ENCODE data around the gene GFAP.

Gene GFAP

DNA sequence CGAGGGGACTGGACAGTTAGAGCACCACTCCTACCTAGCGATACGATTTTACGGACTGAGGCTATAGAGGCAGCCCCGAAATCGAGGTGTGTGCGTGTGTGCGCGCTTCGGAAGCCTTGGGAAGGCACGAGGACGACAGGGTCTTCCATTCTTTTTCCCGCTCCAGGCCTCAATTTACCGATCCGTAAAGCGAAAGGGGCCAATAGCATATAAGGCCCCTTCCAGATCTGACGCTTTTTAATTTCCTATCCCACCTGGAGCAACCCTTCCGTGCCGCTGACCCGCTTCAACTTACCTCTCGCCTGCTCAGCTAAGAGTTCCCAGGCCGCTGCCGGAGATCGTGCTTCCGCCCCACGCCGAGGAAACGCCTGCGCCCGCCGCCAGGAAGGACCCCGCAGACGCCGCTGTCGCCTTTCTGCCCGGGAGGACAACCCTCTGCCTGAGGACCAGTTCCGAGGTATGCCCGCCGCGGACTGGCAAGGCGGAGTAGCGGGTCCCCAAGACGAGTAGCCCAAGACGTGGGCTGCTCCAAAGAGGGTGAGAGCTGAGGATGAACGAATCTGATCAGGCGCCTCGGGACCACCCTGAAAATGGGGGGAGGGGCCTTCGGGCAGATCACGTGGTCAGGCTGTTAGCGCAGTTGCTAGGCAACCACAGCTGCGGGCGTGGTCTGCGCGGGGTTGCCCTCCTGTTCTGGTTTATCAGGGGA lies 16.1 kb downstream of the GFAP start, which contains the start of gene EFTUD2:
TSS of gene EFTUD2 (minus strand) at position 372 of the 709 bp plus-strand sequence. CDS start 4,924 bp downstream, outside the sequence.
- peak; percentile 86 for DNase-seq

DNA sequence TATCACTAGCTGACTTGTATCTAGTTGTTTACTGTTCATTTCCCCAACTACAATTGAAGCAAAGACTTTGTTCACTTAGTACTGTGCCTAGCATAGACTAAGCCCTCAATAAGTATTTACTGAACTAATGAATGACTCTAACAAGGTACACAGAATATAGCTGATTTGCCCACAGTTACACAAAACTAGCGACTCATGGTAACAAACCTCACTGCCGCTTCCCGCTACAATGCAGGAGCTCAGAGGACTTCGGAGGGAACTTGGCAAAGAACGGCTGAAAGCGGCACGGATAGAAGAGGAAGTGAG lies 16.6 kb downstream of the GFAP start:
- DNase-seq = peak; percentile 36

DNA sequence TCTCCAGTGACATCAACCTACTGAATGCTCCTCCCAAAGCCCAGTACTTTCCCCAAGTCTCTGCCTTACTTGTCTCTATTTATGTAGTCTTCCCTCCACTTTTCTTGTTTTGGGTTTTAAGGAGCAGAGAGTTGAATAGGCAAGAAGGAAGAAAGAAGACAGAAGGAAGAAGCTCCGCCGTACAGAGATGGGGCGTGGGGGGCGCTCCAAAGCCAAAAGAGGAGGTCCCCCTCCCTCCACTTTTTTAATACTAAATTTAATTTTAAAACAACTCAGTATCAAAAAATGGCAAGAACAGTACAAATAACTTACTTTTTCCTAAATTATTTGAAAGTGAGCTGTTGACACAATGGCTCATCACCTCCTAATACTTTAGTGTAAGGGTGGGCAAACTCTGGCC lies 20.7 kb downstream of the GFAP start:
- DNase-seq = no peak

DNA sequence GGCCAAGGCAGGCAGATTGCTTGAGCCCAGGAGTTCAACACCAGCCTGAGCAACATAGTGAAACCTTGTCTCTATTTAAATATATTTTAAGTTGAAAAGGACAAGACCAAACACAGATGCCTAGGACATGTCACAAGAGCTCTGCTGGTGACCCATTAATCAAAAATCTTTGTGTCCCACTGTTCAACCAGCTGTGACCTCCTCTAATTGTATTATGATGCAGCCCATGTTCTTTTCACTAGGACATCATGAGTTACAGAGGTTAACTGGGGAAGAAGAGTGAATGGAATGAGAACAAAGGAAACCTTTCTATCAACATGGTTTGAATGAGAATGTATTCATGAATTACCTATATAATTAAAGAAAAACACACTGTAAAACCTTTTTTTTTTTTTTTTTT lies 23.1 kb downstream of the GFAP start:
- no peak for DNase-seq

DNA sequence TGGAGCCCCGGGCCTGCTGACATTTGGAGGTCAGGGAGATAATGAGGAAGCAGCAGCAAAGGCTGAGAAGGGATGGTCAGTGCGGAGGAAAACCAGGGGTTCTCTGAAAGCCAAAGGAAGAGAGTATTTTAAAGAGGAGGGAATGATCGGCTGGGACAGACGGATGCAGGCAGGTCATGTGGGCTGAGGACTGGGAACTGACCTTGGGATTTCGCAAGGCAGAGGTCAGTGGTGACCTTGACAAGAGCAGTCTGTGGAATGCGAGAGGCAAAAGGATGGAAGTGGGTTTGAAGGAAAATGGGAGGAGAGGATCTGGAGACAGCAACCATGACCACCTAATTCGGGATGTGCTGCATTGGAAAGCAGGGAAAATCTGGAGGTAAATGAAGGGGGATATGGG lies 26.3 kb downstream of the GFAP start:
- no peak for DNase-seq

DNA sequence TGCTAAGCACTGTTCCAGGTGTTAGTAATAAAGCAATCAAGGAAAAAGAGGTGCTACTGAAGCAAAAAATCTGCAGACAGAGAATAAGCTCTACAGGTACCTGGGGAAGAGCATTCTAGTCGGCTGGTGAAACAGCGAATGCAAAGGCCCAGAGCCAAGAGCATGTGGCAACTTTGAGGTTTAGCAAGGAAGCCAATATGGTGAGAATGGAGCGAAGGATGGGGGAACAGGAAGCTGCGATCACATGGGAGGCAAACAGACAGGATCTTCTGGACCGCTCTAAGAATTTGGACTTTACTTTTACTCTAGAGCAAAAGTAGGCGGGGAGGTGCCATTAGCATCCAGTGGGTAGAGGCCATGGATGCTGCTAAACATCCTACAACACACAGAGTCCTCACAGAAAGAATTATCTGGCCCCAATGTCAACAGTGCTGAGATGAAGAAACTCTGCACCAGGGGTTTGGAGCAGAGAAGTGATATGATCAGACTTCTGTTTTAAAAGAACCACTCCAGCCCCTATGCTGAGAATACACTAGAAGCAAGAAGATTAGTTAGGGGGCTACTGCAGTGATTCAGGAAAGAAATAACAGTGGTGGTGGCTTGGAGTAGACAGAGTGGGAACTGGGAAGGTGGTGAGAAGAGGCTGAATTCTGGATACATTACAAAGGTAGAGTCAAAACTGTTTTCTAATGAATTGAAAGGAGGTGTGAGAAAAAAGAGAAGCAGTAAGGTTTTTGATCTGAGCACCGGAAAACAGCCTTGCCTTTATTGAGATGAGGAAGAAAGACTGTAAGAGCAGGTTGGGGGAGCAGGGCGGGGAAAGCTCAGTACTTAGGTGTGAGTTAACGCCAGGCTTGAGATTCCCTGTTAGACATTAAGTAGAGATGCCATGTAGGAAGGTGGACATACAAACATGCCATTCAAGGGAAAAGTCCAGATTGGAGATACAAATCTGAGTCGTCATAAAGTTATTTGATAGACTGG lies 27.0 kb downstream of the GFAP start:
- DNase-seq = no peak

DNA sequence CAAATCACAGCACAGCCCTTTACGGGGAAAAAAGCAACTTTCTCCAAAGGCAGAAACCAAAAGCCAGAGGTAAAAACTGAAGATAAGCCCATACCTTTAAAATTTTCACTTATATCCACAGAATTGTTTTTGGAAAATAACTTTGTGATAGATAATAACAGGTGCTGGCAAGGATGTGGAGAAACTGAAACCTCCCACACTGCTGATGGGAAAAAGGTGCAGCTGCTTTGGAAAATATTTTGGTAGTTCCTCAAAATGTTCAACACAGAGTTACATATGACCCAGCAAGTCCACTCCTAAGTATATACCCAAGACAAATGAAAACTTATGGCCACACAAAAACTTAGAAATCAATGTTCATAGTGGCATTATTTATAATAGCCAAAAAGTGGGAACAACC lies 28.3 kb downstream of the GFAP start:
- no peak for DNase-seq

DNA sequence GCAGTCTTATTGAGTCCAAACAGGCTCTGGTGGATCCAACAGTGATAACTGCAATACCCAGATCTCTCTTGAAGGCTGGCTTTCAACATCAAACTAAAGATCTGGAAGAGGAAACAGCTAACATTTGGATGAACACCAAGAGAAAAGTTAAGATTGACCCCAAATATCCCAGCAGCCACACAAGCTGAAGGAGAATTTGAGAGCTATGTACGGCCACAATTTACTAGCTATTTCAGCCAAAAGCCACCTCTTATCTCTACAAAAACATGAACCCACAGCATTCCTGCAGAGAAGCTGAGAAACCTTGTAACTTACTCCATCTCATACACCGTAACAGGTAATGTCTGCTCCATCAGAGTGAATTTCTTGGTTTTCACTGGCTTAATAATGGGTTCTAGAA lies 30.4 kb downstream of the GFAP start:
- DNase-seq = no peak

DNA sequence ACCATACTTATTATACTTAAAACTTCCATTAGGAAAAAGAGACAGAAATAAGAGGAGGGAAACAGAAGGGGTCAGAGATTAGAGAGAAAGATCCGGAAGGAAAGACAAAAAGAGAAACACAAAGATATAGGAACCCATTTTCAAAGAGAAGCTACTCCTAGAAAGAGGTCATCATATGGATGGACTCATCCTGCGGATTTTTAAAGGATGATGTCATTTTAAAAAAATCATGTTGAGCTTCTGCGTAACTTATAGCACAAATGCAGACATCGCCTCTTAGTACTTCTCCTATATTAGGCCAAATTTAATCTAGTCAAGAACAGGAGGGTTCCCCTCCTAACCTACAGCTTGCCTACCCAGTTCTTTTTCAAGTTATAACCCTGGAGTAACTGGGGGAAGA lies 34.2 kb downstream of the GFAP start:
- no peak for DNase-seq

DNA sequence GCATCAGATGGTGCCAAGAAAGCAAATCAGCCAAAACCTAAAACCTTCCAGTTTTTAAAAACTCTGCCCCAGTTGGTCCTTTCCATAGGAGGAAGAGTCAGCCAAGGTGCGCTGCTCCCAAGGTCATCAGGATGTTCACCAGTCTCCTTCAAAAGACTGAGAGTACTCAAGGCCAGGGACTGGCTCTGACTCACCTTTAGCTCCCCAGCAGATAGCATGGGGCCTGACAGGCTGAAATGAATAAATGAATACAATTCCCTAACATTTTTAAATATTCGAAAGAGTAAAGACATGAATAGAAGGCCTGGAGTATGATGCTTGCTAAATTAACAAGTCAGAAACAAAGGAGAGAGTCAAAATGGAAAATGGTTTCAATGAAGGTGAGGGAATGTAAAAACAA lies 35.2 kb downstream of the GFAP start:
- no peak for DNase-seq

DNA sequence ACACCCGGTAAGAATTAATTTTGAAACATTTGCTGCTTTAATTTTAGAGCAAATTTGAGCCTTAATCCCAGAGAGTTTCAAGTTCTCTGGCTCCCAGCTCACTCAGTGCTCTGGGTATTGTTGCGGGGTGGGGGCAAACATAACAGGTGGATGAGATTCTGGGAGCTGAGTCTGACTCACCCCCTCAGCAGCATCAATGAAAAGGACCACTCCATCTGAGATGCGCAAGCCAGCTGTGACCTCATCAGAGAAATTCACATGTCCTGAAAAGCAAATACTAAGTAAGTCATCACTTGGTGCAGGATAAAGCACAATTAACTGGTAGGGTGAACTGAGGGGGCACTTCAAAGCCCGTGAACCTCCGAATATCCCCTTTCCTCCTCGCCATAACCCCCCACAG lies 35.9 kb downstream of the GFAP start:
- DNase-seq = no peak

DNA sequence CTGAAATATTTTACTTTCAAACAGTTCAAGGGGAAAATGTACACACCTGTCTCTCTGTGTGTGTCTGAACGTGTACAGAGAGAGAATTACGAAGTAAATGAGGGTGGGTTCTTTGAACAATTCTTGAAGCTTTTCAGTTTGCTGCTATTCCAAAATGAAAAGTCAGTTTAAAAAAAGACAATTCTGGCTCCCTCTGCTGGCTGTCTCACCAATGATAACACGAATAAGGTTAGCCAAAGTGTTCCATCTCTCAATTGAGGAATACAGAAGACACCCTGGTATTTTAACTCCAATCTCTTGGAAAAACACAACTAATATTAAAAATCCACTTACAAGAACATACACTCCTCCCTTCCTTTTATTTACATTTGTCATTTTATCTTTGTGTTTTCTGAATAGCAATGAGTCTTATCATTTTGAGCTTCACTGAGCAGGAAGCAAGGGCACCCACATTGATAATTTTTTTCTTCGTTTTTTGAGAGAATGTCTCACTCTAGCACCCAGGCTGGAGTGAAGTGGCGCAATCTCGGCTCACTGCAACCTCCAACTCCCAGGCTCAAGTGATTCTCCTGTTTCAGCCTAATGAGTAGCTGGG lies 36.6 kb downstream of the GFAP start:
- DNase-seq = peak; percentile 49

DNA sequence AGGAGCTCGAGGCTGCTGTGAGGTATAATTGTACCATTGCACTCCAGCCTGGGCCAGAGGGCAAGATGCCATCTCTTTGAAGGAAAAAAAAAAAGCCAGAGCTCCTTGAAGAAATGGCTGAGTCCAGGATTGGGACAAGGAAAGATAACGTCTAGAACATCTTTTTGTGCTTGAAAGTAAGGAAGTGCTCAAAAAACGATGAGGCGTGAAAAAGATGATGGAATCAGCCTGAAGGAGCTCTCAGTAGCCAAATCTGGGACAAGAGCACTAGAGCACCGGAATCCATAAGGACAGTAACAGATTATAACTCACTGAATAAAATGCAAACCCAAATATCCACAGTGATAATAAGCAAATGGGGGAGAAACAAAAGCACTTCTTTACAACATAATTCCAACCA lies 38.2 kb downstream of the GFAP start:
- DNase-seq = no peak

DNA sequence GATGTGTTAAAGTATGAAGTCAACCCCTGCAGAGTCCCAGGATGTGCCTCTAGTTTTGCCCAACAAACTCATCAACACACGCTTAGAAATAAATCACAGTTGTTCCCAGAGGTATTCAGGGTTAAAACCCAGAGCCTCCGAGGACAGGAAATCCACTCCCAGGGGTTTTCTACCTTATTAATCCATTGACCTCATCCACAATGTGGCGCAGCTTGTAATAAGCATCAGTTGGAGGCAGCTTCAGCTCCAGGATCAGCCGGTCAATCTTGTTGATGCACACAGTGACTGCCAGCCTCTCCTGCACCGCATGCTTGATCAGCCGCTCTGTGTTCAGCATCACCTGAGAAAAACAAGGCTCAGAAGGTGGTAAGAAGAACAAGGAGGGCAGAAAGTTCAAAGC lies 39.5 kb downstream of the GFAP start:
- DNase-seq = no peak

DNA sequence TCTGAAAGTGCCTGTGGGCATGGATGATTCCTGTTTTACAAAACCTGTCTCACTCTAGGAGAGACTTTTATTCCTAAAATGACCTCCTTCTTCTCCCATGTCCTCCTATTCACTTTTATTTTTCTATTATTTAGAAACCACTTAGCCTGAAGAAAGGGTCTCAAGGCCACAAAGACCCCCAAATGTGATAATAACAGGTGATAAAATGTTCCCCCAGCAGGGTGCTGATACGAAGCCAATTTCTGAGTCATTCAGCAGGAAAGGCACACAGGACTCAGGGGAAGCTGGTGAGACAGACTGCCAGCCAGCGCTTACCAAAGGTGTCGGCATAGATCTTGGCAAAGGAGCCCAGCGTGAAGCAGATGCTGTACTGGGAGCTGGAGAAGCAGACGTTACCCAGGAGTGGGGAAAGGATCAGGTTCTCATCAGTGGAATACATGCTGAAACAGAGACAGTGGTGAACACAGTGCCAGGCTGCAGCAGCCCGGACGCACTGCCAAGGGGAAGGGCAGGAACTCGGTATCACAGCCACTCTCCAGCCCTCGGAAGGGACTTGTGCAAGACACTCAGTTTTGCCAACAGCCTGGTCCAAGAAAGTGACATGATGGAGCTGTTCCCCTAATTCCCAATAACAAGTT lies 43.0 kb downstream of the GFAP start:
- no peak for DNase-seq

DNA sequence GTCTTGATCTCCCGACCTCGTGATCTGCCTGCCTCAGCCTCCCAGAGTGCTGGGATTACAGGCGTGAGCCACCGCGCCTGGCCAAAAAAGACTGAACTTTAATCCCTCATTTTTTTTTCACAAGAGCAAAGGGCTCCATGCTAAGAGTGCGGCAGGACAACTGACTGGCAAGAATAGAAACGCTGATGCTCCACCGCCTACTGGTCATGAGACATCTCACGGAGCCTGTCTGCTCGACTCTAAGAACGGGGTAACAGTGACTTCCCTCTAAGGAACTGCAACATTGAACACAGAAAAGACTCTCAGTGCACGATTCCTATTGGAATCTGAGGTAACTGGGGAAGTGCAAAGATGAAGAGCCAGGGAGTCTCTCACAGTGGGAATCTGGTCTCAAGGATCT lies 43.7 kb downstream of the GFAP start:
- no peak for DNase-seq

DNA sequence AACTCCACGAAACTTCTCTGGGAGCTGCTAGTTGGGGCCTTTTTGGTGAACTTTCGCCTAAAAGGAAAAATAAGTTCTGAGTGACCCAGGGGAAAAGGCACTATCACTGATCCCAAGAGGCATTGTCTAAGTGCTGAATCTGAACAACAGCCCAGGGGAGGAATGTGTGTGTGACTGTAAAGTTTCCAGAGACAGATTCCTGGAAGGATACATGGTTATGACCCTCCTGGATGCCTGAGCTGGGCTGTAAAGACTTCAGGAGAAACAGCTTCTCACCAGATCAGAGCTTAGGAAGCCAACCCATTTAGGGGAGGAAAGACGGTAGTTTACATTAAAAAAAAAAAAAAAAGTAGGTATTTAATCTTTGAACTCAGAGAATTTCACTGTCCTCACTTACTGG lies 47.5 kb downstream of the GFAP start:
- peak; percentile 10 for DNase-seq

DNA sequence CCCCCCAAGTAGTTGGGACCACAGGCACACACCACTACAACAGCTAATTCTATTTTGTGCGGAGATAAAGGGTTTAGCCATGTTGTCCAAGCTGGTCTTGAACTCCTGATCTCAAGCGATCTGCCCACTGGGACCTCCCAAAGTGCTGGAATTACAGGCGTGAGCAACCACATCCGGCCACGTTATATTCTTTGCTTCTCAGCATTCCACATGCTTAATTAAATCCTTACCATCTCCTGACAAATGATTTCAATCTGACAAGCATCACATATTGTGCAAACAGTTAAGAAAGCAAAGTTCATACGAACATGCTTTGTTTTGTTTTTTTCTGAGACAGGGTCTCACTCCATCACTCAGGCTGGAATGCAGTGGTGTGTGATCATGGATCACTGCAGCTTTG lies 49.4 kb downstream of the GFAP start:
- DNase-seq = peak; percentile 73

DNA sequence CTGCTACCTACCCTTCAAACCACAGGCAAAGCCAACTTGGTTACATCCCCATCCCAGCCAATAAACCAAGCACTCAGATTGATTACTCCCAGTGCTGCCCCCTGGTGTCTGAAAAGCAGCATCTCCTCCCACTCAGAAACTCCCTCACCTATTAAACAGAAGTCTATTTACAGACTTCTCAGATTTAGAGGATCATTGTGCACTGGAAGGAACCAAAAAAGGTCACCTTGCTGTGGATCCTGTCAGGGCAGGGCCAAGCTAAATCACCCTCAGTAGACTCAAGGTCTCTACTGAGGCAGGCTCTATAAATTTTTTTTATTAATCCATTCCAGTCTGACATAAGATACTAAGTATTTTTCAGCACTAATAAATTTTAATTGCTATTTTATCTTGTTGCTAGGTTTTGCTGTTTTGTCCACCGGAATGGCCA lies 50.1 kb downstream of the GFAP start:
- DNase-seq = peak; percentile 69

DNA sequence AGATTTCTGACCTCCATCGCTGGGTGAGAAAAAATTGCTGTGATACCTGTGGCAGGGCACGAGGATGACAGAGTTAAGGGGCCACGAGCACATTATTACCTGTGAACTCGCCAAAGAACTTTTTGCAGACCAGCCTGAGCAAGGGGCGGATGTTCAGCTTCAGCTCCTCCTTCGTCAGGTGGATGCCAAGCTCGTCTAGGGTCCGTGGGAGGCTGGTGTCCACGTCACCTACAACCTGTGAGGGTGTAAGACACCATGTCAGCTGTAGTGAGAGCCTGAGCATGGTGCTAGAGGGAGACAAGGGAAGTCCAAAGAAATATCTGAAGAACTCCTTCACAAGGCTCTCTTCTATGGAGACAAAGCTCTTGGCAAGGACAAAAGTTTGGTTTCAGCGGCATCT lies 50.5 kb downstream of the GFAP start:
- DNase-seq = no peak

DNA sequence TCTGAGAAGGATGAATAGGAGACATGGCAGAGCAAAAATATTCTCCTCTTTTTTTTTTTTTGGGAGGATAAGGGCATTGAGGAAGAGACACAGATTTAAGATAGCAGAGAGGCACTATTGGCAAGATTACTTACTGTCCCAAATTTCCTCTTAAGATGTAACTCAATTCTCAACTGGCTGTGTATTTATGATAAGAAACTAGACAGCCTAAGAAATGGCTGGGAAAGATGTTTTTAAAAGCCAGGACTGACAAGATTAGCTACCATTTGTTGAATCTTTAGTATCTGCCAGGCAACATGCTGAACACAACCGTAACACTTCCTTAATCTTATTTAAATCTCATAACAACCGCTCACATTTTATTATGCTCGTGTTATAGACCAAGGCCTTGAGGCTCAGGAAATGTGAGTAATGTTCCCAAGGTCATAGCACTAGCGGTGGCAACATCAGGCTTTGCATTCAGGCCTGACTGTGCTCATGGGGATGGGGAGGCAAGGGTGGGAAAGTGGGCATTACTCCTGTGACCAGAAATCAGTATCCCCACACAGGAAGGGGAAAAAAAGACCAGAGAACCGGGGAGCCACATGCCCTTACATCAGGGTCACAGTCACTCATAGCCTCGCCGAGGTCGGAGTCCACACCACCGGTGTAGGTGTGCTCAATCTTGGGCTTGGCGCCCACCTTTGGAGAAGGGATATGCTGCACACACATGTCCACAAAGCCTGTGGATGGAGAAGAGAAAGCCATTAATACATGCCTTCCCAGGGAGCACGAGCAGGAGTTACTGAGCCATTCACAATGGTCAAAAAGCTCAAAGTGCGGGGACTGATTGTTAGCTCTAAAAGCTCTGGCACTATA lies 52.0 kb downstream of the GFAP start:
- no peak for DNase-seq

DNA sequence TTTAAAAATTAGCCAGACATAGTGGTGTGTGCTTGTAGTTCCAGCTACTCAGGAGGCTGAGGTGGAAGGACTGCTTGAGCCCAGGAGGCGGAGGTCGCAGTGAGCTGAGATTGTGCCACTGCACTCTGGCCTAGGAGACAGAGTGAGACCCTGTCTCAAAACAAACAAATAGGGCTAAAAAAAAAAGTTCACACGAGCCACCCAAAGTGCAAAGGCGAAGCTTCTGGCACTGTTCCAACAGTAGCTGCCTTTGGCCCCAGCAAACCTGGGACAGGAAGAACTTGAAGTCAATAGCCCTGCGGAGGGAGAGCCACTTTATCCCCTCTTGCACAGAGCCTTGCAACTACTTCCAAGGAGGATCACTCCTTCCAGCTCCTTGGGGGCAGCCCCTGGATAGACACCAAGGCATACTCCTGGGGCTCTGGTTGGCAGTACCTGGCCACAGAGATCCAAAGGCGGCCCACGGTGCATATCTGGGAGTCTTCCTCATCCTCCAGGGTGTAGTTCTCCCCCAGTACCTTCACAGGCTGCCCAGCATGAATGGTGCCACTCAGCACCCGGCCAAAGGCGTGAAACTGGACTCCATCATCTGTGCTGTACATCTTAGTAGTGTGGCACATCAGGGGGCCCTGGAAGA lies 52.9 kb downstream of the GFAP start:
- DNase-seq = no peak

Measured in fibroblast of skin of back (primary cell).